HG02571 (cell line): ENCODE measurements around the gene ZNF668.
"Not testable (repeated sequence)": the region's sequence is repeated elsewhere in the genome, so short reads cannot be mapped to it uniquely, and the experiment has no call there.

ENCODE experiments used
- ATAC-seq: cut with Tn5 transposase; IDR thresholded peaks from one replicate; pipeline ENCODE4 v1.9.1; 2021; ENCODE audit warnings: mild to moderate bottlenecking, moderate library complexity; ENCODE audit not compliant: unreplicated experiment

Gene ZNF668

GRCh38 chr16:31016018-31016417 lies 58.0 kb downstream of the ZNF668 start:
- no peak for ATAC-seq

GRCh38 chr16:31013292-31013691 lies 60.7 kb downstream of the ZNF668 start:
- not testable (repeated sequence) for ATAC-seq

- not testable (repeated sequence) for ATAC-seq
Observed at GRCh38 chr16:31011815-31012214, 62.2 kb downstream of the ZNF668 start.
